Activated naive CD4-positive, alpha-beta T cell treated with Interleukin-2 at 50 U/mL for 16 hours (primary cell): ENCODE data around the gene B3GNT3.
"Not testable (repeated sequence)": the region's sequence is repeated elsewhere in the genome, so short reads cannot be mapped to it uniquely, and the experiment has no call there.

ENCODE experiments used
- DNase-seq: peaks from one replicate; pipeline ENCODE4 v3.0.0-alpha.2; 2020

Gene B3GNT3

DNA sequence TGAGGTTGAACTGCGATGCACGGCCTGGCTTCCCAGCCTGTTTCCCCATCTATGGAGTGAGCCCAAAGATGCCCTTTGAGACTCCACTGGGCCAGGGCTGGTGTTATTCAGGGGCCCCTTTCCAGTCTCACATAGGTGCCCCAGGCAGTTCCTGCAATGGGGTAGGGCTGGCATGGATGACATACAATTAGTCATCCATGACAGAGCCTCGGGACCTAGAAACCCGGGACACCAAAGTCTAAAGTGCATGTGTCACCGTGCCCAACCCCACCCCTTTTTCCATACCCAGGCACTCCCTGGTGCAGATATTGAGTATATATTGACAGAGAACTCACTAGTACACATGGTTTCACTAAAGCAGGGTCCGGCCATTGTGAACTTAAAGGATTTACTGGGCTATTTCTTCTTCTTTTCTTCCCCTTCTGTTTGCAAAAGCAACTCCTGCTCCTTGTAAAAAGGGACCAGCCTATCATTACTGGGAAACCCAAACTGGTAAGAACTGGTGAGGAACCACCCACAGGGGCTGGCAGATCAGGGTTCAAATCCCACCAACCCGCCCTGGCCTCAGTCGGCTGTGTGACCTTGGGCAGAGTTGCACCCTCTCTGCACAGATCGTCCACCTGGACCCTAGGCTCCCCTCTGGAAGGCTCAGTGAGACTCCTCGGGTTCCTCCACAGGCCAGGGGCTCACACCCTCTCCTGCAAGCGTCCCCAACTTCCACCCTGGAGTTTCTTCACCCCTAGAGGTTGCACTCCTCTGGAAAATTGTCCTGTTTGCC is 2.7 kb downstream of the B3GNT3 start:
- peak; percentile 60 for DNase-seq

DNA sequence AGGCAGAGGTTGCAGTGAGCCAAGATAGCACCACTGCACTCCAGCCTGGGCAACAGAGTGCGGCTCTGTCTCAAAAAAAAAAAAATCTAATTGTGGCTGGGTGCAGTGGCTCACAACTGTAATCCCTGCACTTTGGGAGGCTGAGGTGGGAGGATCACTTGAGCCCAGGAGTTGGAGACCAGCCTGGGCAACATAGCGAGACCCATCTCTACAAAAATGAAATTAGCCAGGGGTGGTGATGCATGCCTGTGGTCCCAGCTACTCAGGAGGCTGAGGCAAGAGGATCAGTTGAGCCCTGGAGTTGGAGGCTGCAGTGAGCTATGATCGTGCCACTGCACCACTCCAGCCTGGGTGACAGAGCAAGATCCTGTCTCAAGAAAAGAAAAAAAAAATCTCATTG is 3.7 kb downstream of the B3GNT3 start:
- DNase-seq = not testable (repeated sequence)

DNA sequence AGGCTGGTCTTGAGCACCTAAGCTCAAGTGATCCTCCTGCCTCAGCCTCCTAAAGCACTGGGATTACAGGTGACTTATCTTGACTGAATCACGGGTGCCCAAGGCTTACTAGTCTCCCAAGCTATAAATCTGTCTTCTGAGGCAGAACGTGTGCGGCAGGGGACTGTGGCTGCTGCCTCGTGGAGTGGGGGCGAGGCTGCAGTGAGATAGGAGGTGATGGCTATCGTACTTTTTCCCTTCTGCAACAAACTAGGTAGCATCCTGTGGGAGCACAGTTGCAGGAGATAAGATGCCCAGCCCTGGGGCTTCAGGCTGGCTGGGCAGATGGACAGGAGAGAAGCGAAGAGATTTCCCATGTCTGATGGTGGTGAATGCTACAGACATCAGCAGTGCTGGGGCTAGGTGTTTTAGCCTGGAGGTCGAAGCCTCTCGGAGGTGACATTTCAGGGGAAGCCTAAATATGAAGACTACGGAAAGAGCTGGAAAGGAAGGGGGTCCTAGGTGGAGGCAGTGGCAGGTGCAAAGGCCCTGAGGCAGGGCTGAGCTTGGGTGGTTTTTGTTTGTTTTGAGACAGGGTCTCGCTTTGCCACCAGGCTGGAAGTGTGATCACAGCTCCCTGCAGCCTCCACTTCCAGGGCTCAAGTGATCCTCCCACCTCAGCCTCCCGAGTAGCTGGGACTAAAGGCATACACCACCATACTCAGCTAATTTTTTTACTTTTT is 7.4 kb downstream of the B3GNT3 start:
- no peak for DNase-seq

DNA sequence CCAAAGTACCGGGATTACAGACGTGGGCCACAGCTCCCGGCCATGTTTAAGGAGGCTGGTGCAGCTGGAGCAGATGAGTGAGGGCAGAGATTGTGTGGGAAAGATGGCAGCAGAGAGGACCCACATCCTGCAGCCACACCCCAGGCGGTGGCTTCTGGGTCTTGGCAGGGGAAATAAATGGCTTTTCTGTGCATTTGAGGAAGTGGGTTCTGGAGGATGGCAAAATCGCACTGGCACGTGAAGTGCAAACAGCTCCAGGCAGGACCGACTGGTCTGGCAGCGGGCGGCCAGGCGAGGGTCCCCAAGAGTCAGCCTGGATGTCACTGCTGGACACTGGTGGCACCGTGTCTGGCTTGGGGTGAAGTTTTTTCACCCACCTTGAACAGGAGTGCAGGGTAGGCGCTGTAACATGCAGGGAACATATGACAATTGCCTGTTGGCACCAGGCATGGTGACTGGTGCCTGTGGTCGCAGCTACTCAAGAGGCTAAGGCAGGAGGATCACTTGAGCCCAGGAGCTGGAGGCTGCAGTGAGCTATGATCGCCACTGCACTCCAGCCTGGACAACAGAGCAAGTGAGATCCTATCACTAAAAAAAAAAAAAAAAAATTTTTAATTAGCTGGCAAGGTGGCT is 8.4 kb downstream of the B3GNT3 start:
- peak; percentile 17 for DNase-seq

DNA sequence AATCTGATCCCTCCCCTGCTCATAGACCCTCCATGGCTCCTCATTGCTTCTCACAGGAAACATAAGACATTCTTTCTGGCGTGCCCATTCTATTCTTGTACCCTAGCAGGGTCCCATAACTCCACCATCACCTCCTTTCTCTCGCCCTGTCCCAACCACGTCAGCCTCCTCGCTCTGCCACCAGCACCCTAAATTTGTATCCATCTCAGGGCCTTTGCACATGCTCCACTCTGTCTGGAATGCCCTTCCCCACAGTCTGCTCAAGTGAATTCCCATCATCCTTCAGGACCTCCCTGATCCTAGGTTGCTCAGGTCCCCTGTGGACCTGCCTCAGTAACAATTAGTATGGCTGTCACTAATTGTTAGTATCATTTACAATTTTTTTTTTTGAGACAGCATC is 10.5 kb downstream of the B3GNT3 start:
- no peak for DNase-seq

DNA sequence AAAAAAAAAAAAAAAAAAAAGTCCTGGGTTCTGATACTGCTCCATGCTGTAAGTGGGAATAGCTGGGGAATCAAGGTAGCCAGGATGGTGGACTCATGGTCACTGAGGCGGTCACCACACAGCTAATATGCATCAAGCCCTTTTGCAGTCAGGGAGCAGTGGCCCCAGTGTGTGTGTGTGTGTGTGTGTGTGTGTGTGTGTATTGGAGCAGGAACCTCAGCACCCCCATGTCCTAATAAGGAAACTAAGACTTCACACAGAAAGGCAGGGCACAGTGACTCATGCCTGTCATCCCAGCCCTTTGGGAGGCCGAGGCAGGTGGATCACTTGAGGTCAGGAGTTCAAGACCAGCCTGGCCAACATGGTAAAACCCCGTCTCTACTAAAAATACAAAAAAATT is 12.0 kb downstream of the B3GNT3 start:
- DNase-seq = no peak

DNA sequence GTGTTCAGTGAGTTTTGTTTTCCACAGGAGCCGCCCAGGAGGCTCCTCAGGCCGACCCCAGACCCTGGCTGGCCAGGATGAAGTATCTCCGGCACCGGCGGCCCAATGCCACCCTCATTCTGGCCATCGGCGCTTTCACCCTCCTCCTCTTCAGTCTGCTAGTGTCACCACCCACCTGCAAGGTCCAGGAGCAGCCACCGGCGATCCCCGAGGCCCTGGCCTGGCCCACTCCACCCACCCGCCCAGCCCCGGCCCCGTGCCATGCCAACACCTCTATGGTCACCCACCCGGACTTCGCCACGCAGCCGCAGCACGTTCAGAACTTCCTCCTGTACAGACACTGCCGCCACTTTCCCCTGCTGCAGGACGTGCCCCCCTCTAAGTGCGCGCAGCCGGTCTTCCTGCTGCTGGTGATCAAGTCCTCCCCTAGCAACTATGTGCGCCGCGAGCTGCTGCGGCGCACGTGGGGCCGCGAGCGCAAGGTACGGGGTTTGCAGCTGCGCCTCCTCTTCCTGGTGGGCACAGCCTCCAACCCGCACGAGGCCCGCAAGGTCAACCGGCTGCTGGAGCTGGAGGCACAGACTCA is 12.9 kb downstream of the B3GNT3 start:
- no peak for DNase-seq

DNA sequence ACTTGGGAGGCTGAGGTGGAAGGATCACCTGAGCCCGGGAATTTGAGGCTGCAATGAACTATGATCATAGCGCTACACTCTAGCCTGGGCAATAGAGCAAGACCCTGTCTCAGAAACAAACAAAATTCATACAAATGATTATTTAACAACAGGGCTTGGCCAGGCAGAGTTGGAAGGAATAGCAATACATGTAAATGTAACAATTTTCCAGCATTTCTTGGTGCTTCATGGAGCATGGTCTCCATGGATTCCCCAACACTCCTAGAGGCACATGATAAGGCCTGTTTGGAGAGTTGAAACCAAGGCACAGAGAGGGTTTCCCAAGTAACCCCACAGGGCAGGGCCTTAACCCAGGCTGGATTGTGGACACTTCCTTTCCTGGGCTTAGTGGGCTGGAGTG is 16.2 kb downstream of the B3GNT3 start:
- no peak for DNase-seq

DNA sequence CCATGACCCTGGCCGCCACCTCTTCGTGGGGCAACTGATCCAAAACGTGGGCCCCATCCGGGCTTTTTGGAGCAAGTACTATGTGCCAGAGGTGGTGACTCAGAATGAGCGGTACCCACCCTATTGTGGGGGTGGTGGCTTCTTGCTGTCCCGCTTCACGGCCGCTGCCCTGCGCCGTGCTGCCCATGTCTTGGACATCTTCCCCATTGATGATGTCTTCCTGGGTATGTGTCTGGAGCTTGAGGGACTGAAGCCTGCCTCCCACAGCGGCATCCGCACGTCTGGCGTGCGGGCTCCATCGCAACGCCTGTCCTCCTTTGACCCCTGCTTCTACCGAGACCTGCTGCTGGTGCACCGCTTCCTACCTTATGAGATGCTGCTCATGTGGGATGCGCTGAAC is 16.7 kb downstream of the B3GNT3 start:
- DNase-seq = no peak

DNA sequence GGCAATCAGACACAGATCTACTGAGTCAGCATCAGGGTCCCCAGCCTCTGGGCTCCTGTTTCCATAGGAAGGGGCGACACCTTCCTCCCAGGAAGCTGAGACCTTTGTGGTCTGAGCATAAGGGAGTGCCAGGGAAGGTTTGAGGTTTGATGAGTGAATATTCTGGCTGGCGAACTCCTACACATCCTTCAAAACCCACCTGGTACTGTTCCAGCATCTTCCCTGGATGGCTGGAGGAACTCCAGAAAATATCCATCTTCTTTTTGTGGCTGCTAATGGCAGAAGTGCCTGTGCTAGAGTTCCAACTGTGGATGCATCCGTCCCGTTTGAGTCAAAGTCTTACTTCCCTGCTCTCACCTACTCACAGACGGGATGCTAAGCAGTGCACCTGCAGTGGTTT is 17.2 kb downstream of the B3GNT3 start:
- DNase-seq = no peak

DNA sequence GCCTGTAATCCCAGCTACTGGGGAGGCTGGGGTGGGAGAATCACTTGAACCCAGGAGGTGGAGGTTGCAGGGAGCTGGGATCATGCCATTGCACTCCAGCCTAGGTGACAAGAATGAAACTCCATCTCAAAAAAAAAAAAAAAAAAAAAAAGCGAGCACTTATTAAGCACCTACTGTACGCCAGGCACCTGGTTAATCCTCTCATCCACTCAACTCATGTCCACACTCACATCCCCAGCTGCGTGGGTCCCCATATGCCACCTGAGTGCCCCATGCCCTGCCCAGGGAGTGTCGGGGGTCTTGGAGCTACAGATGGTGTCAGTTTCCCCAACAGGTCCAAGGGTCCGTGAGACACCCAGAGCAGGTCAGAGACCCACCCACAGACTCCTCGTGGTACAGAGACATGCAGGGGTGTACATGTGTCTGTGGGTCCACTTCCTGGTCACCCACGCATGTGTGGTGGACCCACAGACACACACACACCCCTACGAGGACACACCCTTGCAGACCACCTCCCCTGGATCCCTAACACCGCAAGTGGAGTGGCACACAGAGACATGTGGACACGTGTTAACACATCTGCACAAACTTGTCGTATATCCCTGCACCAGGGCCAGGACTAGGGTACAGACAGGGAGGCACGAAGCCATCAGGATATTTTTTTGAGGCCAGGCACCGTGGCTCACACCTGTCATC is 22.9 kb downstream of the B3GNT3 start:
- DNase-seq = no peak

DNA sequence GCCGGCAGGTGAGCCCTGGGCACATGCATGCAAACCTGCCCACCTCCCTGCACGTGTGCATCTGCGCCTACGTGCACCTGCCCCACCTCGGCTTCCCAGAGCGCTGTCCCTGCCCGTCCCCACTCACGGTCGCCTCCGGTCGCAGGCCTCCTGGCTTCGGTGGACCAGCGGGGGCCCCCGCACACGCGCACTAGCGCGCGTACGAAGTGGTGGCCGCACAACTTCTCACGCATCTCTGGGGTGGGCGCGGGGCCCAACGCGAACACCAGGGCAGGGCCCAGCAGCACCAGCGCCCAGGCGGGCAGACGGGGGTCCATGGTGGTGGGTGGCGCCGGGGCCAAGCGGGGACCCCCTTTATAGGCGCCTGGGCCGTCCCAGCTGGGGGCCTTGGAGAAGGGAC is 26.3 kb downstream of the B3GNT3 start, which contains the start of gene INSL3:
Gene INSL3, minus strand, starts transcription at position 330 of the 400 bp plus-strand sequence. Its CDS starts 13 bp downstream, at position 317.
- DNase-seq = no peak

DNA sequence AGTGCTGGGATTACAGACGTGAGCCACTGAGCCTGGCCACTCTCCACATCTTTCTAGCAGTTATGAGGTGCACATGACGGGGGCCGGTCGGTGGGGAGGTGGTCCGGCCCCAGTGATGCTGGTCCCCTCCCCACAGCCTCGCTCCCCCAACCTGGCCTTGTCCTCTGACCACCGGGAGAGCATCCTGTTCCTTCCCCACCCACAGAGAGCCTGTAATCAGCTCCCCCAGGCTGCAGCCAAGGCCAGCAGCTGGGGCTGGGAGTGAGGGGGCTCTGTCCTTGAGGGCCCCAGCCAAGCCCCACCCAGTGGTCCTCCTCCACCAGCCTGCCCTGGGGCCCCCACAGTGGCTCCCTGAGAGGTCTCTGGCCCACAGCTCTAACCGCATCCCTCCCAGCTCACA is 29.4 kb downstream of the B3GNT3 start:
- DNase-seq = no peak

DNA sequence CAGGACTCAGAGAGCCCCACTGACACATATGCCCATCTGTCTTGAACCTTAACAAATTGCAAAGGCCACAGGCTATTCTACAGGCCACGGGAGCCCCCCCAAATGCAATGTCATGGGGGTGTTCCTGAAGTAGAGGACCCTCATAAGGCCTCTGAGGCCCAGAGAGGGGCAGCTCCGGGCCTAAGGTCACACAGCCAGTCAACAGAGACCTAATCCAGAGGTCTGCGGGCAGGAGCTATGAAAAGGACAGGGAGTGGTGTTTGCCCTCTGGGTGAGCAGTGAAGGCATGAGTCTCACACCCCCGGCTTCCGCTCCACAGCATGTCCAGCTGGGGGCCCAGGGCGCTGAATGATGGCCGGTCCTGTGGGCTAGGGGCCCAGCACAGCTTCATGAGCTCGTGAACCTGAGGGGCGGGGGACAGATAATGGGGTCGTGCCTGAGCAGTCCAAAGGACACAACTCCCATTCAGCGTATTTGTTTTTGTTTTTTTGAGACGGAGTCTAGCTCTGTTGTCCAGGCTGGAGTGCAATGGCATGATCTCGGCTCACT is 31.6 kb downstream of the B3GNT3 start:
- DNase-seq = no peak

DNA sequence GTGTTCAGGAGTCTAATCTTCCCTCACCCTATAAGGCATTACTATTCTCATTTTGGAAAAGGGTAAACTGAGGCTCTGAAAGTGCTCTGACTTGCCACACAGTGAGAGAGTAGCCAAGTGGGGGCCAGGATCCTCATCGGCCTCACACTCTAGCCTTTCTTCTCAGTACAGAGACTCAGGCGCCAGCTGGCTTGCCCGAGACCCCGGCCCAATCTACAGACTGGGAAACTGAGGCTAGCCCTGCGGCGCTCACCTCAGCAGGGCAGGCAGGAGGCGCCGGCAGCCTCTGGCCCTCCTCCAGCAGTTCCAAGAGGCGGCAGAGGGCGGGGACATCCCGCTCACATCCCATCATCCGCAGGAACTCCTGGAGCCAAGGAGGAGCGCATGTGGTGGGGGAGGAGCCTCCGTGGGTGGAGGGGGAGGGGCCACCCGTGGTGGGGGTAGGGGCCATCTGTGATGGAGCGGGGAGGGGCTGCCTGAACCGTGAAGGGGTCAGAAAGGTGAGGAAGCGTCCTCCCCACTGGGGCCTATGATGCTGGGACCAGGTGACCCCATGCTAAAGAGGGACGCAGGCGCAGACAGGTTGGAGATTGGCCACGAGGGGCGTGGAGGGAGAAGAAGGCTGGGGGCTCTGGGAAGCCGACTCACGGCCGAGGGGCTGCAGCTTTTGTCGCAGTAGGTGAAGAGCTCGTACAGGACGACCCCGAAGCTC is 35.1 kb downstream of the B3GNT3 start:
- DNase-seq = no peak

DNA sequence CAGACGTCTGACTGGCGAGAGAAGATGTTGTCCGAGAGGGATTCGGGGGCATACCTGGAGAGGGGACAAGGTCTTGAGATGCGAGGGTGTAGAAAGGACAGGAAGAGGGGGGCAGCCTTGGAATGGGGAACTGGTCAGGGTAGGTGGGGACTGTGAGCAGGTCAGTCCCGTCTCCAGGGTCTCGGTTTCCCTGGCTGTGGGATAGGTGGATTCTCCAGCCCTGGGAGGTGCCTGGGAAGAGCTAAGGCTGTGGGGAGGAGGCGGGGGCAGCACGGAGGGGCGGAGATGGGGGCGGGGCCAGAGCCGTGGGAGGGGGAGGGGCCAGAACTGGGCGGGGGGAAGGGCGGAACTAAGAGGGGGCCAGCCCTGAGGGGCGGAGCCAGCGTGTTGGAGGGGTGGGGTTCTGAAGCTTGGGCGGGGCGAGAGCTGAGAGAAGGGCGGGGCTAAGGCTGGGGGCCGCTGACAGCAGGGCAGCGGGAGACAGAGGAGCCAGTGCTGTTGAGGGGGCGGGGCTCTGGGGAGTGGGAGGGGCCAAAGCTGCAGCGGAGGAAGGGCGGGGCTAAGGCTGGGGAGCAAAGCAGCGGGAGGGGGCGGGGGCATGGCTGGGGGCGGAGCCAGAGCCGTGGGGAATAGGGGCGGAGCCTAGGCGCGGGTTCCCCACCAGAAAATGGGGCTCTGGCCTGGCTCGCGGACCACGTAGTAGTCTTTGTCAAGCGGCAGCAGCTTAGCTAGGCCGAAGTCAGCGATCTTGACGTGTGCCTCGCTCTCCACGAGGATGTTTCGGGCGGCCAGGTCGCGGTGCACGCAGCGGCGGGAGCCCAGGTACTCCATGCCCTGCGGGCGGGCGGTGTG is 35.9 kb downstream of the B3GNT3 start:
- DNase-seq = peak; percentile 31

DNA sequence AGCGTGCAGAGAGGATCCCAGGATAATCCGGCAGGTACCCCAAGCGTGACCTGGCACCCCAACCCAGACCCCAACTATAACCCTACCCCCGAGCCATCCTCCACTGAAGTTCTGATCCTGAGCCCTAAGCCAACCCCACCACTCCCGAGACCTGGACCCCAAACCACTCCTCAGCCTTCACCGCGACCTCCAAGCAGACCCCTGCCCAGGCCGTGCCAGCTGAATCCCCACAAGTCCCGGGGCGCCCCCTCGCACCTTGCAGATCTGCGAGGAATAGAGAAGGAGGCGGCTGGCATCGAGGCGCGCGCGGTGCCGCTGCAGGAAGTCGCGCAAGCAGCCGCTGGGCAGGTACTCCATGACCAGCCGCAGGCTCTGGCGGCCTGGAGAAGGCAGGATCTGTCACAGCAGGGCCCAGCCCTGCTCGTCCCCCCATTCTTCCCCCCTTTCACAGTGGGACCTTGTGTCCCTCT is 36.5 kb downstream of the B3GNT3 start:
- no peak for DNase-seq

DNA sequence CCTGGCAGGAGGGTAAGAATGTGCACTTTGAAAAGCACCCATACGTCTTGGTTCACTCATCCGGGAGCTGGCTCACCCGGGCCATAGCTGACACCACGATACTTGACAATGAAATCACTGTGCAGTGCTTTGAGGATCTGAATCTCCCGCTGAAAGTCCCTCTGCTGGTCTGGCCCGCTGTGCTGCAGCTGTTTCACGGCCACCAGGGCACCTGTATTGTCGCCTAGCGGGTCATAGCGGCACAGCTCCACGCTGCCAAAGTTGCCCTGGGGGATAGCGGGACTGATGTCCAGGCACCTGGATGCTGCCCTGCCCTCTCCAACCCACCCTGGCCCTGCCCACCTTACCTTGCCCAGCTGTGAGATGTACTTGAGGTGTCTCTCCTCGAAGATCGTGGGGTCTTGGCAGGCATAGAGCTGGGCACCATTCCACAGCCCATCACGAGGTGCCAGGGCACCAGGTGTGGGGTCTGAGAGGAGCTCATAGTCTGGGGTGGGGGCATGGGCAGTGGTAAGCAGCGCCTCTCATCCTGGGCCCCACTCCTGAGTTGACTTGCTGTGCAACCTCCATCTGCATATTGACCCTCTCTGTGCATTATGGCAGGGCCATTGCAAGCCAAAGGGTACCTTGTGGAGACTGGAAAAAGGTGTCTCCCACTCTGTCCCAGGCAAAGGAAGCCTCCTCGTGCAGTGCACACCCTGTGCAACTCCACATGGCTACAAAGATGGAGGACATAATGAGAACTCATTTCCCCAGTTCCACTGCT is 37.7 kb downstream of the B3GNT3 start:
- no peak for DNase-seq

DNA sequence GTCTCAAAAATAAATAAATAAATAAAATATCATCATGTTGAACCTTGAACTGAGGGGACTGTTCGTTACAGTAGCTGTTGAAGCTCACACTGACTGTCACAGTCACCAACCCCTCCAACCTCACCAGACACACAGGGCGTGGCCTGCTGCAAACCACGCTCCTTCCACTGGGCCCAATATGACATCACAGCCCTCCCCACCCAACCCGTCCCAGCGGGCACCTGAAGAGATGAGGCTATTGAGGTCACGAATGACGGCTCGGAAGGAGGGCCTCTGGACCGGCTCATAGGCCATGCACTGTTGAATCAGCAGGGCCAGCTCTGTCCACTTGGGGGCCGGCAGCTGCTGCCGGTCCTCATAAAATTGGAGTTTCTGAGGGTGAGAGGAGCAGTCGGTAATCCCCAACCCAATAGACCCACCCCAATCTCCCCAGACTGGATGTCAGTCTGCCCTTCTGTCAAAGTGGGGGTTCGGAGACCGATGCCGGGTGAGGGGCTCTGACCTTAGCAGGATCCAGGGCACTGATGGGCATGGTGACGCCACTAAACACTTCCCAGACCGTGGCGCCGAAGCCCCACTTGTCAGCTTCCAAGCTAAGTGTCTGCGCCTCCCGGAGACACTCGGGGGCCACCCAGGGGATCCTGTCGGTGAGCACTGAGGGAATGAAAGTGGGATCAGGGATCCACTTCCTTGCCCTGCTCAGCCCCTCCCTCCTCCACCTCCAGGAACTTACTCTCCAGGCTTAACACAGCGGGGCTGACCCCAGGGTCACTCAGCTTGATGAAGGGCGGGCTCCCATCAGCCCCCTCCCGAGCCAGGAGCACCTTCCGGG is 39.6 kb downstream of the B3GNT3 start:
- no peak for DNase-seq
